ENCODE data around the gene FCSK. TPM values are rescaled to one million over a fixed set of nuclear protein-coding genes. Genes with fewer than 3 reads are reported as not detected.
"Not testable (repeated sequence)": the region's sequence is repeated elsewhere in the genome, so short reads cannot be mapped to it uniquely, and the experiment has no call there.

FCSK gene
- total RNA-seq, 2 donors from 2014 or later: 15.0 to 28.3 TPM

- Histone ChIP-seq H3K9me3 (no peaks in the 10 kb centered on the region), H3K27me3 (no peaks in the 10 kb centered on the region), H3K27ac (peak overlapping the region in 3 of 4 donors; percentile 79 to 95 (median 79)), H3K4me3 (peak overlapping the region; percentile 77 to 95), H3K36me3 (replicated peaks in 1 of 2; ENCODE audit: insufficient read depth in 1 of 2, low read depth in 2 of 2) (peaks cover 0 to 9% of the 10 kb centered on the region in 2 donors), H3K4me1 (peaks cover 34% of the 10 kb centered on the region)
- ATAC-seq: no peak
- TF ChIP-seq CTCF (IDR thresholded peaks at IDR 0.05) (no peak), POLR2A (IDR thresholded peaks at IDR 0.05) (no peak)
- intact Hi-C loops (cut with DNase I): no loop called here
- no peak for DNase-seq
- 44 to 53% methylated on average over 18 of the region's 18 CpGs for WGBS, 2 donors
These were observed 68.1 kb downstream of the FCSK start for GRCh38 chr16:70522216-70523075.

GRCh38 chr16:70523076-70523742 is 68.8 kb downstream of the FCSK start, which contains the start of gene COG4:
Gene COG4, minus strand, starts transcription at chr16:70523554. Its CDS starts 11 bp downstream, at chr16:70523543.
- H3K9me3 ChIP-seq: no peaks in the 10 kb centered on the region
- H3K36me3 ChIP-seq (replicated peaks in 1 of 2; ENCODE audit: insufficient read depth in 1 of 2, low read depth in 2 of 2): peaks cover 0 to 5% of the 10 kb centered on the region in 2 donors
- TF ChIP-seq POLR2A (IDR thresholded peaks at IDR 0.05) (no peak), CTCF (IDR thresholded peaks at IDR 0.05) (no peak)
- H3K27me3 ChIP-seq: no peaks in the 10 kb centered on the region
- H3K27ac ChIP-seq: peak within 1 kb of the TSS; percentile 52 to 95 (median 79)
- DNase-seq (peak; percentile 84 to 88 (median 85)), ATAC-seq (peak; percentile 91)
- 0 to 2% methylated on average over 34 to 36 of the region's 36 CpGs for WGBS, 2 donors
- peak within 1 kb of the TSS; percentile 77 to 95 for H3K4me3 ChIP-seq
- H3K4me1 ChIP-seq: peaks cover 38% of the 10 kb centered on the region
- intact Hi-C loops (cut with DNase I): no loop called here

- Histone ChIP-seq H3K9me3 (no peaks in the 10 kb centered on the region), H3K36me3 (replicated peaks in 1 of 2; ENCODE audit: insufficient read depth in 1 of 2, low read depth in 2 of 2) (peaks cover 1 to 5% of the 10 kb centered on the region in 2 donors), H3K4me3 (peak within 1 kb of the TSS; percentile 77 to 95), H3K4me1 (peaks cover 42% of the 10 kb centered on the region), H3K27ac (peak within 1 kb of the TSS; percentile 52 to 95 (median 79)), H3K27me3 (no peaks in the 10 kb centered on the region)
- DNase-seq (peak; percentile 64 to 77 (median 71)), ATAC-seq (peak; percentile 86)
- peak; percentile 20 to 86 (median 81) for TF ChIP-seq POLR2A (IDR thresholded peaks at IDR 0.05)
- TF ChIP-seq CTCF (IDR thresholded peaks at IDR 0.05): no peak
- intact Hi-C loops (cut with DNase I): no loop called here
- 0% methylated on average over 20 to 32 of the region's 32 CpGs for WGBS, 2 donors
These were observed 69.5 kb downstream of the FCSK start, which contains the start of gene SF3B3 for GRCh38 chr16:70523743-70524398. Gene SF3B3, plus strand, starts transcription at chr16:70523816. Its CDS starts 2,841 bp downstream, at chr16:70526657.

- peak overlapping the region in 3 of 4 donors; percentile 79 to 95 (median 79) for H3K27ac ChIP-seq
- intact Hi-C loops (cut with DNase I); H3K9me3 ChIP-seq; H3K36me3 ChIP-seq (replicated peaks in 1 of 2; ENCODE audit: insufficient read depth in 1 of 2, low read depth in 2 of 2); H3K27me3 ChIP-seq: not testable (repeated sequence)
- H3K4me1 ChIP-seq: peaks cover 47% of the 10 kb centered on the region
- ATAC-seq: peak; percentile 29
- 1% methylated on average over 22 to 24 of the region's 24 CpGs for WGBS, 2 donors
- DNase-seq: peak; percentile 15 to 61 (median 36)
- peak overlapping the region; percentile 39 to 95 for H3K4me3 ChIP-seq
- peak in 2 of 3 donors; percentile 10 to 12 for TF ChIP-seq POLR2A (IDR thresholded peaks at IDR 0.05)
These were observed 70.0 kb downstream of the FCSK start for GRCh38 chr16:70524399-70524825.

Data from body of pancreas (tissue), 4 donors.